WTC11 (cell line): ENCODE measurements around the gene XPR1. TPM values are rescaled to one million over a fixed set of nuclear protein-coding genes. Genes with fewer than 3 reads are reported as not detected.
A peak's percentile ranks its signal among the peaks of the same experiment; 100 is the strongest.

ENCODE experiments used
- ATAC-seq: fragments of 200-7000 bp; cut with Tn5 transposase; 2 replicates; pipeline ENCODE4 v1.10.0; 2021; ENCODE audit warnings: mild to moderate bottlenecking, moderate library complexity
- CTCF ChIA-PET: fragments of 300-600 bp; sonication (Branson Sonifier 250); formaldehyde crosslinking; loops from one replicate; lab custom pipeline; 2021; ENCODE audit warnings: antibody characterized with exemption; lab: Charles Lee
- POLR2A ChIA-PET: fragments of 350-600 bp; sonication (Branson Sonifier 250); formaldehyde crosslinking; loops from one replicate; lab custom pipeline; 2021; ENCODE audit warnings: antibody characterized with exemption; lab: Charles Lee
- DNase-seq: peaks from one replicate; pipeline ENCODE4 v3.0.0; 2021; ENCODE audit warnings: low spot score
- H3K27ac Mint-ChIP-seq: 2 replicates; pipeline ENCODE4 v1.8.0; 2021; ENCODE audit warnings: mixed read lengths
- H3K27me3 Mint-ChIP-seq: 2 replicates; pipeline ENCODE4 v1.8.0; 2021; ENCODE audit warnings: low read depth, mild to moderate bottlenecking, moderate library complexity, mixed read lengths
- H3K36me3 Mint-ChIP-seq: 2 replicates; pipeline ENCODE4 v1.8.0; 2021; ENCODE audit warnings: mixed read lengths
- H3K4me1 Mint-ChIP-seq: 2 replicates; pipeline ENCODE4 v1.8.0; 2022; ENCODE audit warnings: mixed read lengths
- H3K4me3 Mint-ChIP-seq: 2 replicates; pipeline ENCODE4 v1.8.0; 2021; ENCODE audit warnings: mild to moderate bottlenecking, moderate library complexity, mixed read lengths
- H3K9me3 Mint-ChIP-seq: 2 replicates; pipeline ENCODE4 v1.8.0; 2021; ENCODE audit warnings: mixed read lengths
- ATF2 ChIP-seq: sonication (generic); formaldehyde crosslinking; IDR thresholded peaks from 2 replicates; pipeline ENCODE4 v1.8.1; 2022; ENCODE audit warnings: low read depth, missing genetic modification reagents, borderline replicate concordance
- CTCF ChIP-seq: fragments of 200-600 bp; IDR thresholded peaks from 2 replicates; pipeline ENCODE4 v1.8.0; 2022; ENCODE audit warnings: antibody characterized with exemption
- EMX1 ChIP-seq: fragments of 250-450 bp; sonication (Bioruptor Pico); IDR thresholded peaks from 2 replicates; pipeline ENCODE4 v1.8.0; 2021; ENCODE audit warnings: mild to moderate bottlenecking
- GABPB1 ChIP-seq: sonication (generic); formaldehyde crosslinking; IDR thresholded peaks from 2 replicates; pipeline ENCODE4 v1.8.1; 2023; ENCODE audit warnings: mild to moderate bottlenecking, missing genetic modification reagents
- JUN ChIP-seq: sonication (generic); formaldehyde crosslinking; IDR thresholded peaks from 2 replicates; pipeline ENCODE4 v1.8.0; 2023; ENCODE audit warnings: mild to moderate bottlenecking, missing genetic modification reagents
- KAT7 ChIP-seq: sonication (generic); formaldehyde crosslinking; IDR thresholded peaks from 2 replicates; pipeline ENCODE4 v1.8.1; 2023; ENCODE audit warnings: missing genetic modification reagents, mild to moderate bottlenecking, borderline replicate concordance
- NR1H2 ChIP-seq: sonication (generic); formaldehyde crosslinking; IDR thresholded peaks from 2 replicates; pipeline ENCODE4 v1.9.0; 2021; ENCODE audit warnings: mild to moderate bottlenecking, moderate library complexity, missing genetic modification reagents
- PREB ChIP-seq: sonication (generic); formaldehyde crosslinking; IDR thresholded peaks from 2 replicates; pipeline ENCODE4 v1.8.1; 2022; ENCODE audit warnings: mild to moderate bottlenecking, missing genetic modification reagents, moderate library complexity, borderline replicate concordance
- RELA ChIP-seq: sonication (generic); formaldehyde crosslinking; IDR thresholded peaks from 2 replicates; pipeline ENCODE4 v1.8.1; 2022; ENCODE audit warnings: missing genetic modification reagents, mild to moderate bottlenecking, borderline replicate concordance
- TP53 ChIP-seq: sonication (generic); formaldehyde crosslinking; IDR thresholded peaks from 2 replicates; pipeline ENCODE4 v1.8.1; 2023; ENCODE audit warnings: mild to moderate bottlenecking, missing genetic modification reagents
- total RNA-seq: library from RNA; stranded (reverse); gene quantifications from 3 replicates; pipeline ENCODE4 v1.2.3, GENCODE V29; 2021
- TF ChIP-seq, protein P1 (sequence below): sonication (generic); formaldehyde crosslinking; IDR thresholded peaks from 2 replicates; pipeline ENCODE4 v1.8.1; 2022; ENCODE audit warnings: missing genetic modification reagents, borderline replicate concordance
- TF ChIP-seq, protein P2 (sequence below): sonication (generic); formaldehyde crosslinking; IDR thresholded peaks from 2 replicates; pipeline ENCODE4 v1.8.0; 2022; ENCODE audit warnings: mild to moderate bottlenecking, missing genetic modification reagents
- TF ChIP-seq, protein P3 (sequence below): sonication (generic); formaldehyde crosslinking; IDR thresholded peaks from 2 replicates; pipeline ENCODE4 v1.8.1; 2023; ENCODE audit warnings: mild to moderate bottlenecking, missing genetic modification reagents, moderate library complexity
- TF ChIP-seq, protein P4 (sequence below): fragments of 250-450 bp; sonication (Bioruptor Pico); IDR thresholded peaks from 2 replicates; pipeline ENCODE4 v1.9.0; 2021; ENCODE audit warnings: mild to moderate bottlenecking
- TF ChIP-seq, protein P5 (sequence below): sonication (generic); formaldehyde crosslinking; IDR thresholded peaks from 2 replicates; pipeline ENCODE4 v1.8.1; 2023; ENCODE audit warnings: mild to moderate bottlenecking, moderate library complexity, missing genetic modification reagents
- TF ChIP-seq, protein P6 (sequence below): sonication (generic); formaldehyde crosslinking; IDR thresholded peaks from 2 replicates; pipeline ENCODE4 v1.8.0; 2022; ENCODE audit warnings: mild to moderate bottlenecking, missing genetic modification reagents

XPR1 gene
- total RNA-seq, 1 experiment from 2014 or later: 34.6 TPM

- ChIA-PET CTCF (interaction anchor here (1.0 to 5.5 kb wide), 5 partner anchors 17 to 383 kb away, joined by 3 to 27 read pairs (median 7); no protein-coding TSS in a partner anchor), POLR2A (no interaction called here)
- H3K4me3 Mint-ChIP-seq: no peak overlapping the region
- H3K4me1 Mint-ChIP-seq: peaks cover 24% of the 10 kb centered on the region
- no peaks in the 10 kb centered on the region for H3K36me3 Mint-ChIP-seq
- H3K27me3 Mint-ChIP-seq: no peaks in the 10 kb centered on the region; the same call in 1 of the 2 replicates
- ATAC-seq: peak; percentile 71
- no peaks in the 10 kb centered on the region for H3K9me3 Mint-ChIP-seq
- TF ChIP-seq, protein P1, sequence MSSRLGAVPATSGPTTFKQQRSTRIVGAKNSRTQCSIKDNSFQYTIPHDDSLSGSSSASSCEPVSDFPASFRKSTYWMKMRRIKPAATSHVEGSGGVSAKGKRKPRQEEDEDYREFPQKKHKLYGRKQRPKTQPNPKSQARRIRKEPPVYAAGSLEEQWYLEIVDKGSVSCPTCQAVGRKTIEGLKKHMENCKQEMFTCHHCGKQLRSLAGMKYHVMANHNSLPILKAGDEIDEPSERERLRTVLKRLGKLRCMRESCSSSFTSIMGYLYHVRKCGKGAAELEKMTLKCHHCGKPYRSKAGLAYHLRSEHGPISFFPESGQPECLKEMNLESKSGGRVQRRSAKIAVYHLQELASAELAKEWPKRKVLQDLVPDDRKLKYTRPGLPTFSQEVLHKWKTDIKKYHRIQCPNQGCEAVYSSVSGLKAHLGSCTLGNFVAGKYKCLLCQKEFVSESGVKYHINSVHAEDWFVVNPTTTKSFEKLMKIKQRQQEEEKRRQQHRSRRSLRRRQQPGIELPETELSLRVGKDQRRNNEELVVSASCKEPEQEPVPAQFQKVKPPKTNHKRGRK (CRISPR knock-in tag): no peak
- TF ChIP-seq EMX1 (CRISPR knock-in tag): no peak
- TF ChIP-seq, protein P2, sequence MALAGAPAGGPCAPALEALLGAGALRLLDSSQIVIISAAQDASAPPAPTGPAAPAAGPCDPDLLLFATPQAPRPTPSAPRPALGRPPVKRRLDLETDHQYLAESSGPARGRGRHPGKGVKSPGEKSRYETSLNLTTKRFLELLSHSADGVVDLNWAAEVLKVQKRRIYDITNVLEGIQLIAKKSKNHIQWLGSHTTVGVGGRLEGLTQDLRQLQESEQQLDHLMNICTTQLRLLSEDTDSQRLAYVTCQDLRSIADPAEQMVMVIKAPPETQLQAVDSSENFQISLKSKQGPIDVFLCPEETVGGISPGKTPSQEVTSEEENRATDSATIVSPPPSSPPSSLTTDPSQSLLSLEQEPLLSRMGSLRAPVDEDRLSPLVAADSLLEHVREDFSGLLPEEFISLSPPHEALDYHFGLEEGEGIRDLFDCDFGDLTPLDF (CRISPR knock-in tag): no peak
- no peak for TF ChIP-seq TP53 (CRISPR knock-in tag)
- TF ChIP-seq NR1H2 (CRISPR knock-in tag): no peak
- no peak for TF ChIP-seq CTCF
- TF ChIP-seq, protein P3, sequence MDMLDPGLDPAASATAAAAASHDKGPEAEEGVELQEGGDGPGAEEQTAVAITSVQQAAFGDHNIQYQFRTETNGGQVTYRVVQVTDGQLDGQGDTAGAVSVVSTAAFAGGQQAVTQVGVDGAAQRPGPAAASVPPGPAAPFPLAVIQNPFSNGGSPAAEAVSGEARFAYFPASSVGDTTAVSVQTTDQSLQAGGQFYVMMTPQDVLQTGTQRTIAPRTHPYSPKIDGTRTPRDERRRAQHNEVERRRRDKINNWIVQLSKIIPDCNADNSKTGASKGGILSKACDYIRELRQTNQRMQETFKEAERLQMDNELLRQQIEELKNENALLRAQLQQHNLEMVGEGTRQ: no peak
- TF ChIP-seq, protein P4, sequence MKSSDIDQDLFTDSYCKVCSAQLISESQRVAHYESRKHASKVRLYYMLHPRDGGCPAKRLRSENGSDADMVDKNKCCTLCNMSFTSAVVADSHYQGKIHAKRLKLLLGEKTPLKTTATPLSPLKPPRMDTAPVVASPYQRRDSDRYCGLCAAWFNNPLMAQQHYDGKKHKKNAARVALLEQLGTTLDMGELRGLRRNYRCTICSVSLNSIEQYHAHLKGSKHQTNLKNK (CRISPR knock-in tag): no peak
- TF ChIP-seq JUN (CRISPR knock-in tag): no peak
- no peak for TF ChIP-seq ATF2 (CRISPR knock-in tag)
- no peak for TF ChIP-seq KAT7 (CRISPR knock-in tag)
- TF ChIP-seq GABPB1 (CRISPR knock-in tag): no peak
- no peak for TF ChIP-seq RELA (CRISPR knock-in tag)
- TF ChIP-seq, protein P5, sequence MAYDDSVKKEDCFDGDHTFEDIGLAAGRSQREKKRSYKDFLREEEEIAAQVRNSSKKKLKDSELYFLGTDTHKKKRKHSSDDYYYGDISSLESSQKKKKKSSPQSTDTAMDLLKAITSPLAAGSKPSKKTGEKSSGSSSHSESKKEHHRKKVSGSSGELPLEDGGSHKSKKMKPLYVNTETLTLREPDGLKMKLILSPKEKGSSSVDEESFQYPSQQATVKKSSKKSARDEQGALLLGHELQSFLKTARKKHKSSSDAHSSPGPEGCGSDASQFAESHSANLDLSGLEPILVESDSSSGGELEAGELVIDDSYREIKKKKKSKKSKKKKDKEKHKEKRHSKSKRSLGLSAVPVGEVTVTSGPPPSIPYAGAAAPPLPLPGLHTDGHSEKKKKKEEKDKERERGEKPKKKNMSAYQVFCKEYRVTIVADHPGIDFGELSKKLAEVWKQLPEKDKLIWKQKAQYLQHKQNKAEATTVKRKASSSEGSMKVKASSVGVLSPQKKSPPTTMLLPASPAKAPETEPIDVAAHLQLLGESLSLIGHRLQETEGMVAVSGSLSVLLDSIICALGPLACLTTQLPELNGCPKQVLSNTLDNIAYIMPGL (CRISPR knock-in tag): no peak
- no peak for TF ChIP-seq PREB
- TF ChIP-seq, protein P6, sequence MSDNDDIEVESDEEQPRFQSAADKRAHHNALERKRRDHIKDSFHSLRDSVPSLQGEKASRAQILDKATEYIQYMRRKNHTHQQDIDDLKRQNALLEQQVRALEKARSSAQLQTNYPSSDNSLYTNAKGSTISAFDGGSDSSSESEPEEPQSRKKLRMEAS: no peak
- DNase-seq: no peak
- no peak overlapping the region for H3K27ac Mint-ChIP-seq
Observed at GRCh38 chr1:180898441-180899219, 266.8 kb downstream of the XPR1 start.
